Measurements from ENCODE around the gene SPATS1.

Gene SPATS1

GRCh38 chr6:44298864-44299263 is 43.6 kb upstream of the SPATS1 start:
- H3K4me3 ChIP-seq (ENCODE audit: low read depth, low read length) = no peak overlapping the region
- DNase-seq (ENCODE audit: low read depth) = no peak
- TF ChIP-seq CTCF (IDR thresholded peaks at IDR 0.05; ENCODE audit: insufficient read depth, low read depth, low read length, missing control alignments) = no peak

GRCh38 chr6:44300292-44300823 is 42.1 kb upstream of the SPATS1 start:
- no peak for DNase-seq (ENCODE audit: low read depth)
- no peak for TF ChIP-seq CTCF (IDR thresholded peaks at IDR 0.05; ENCODE audit: insufficient read depth, low read depth, low read length, missing control alignments)
- H3K4me3 ChIP-seq (ENCODE audit: low read depth, low read length) = no peak overlapping the region

- TF ChIP-seq CTCF (IDR thresholded peaks at IDR 0.05; ENCODE audit: insufficient read depth, low read depth, low read length, missing control alignments) = no peak
- no peak for DNase-seq (ENCODE audit: low read depth)
- H3K4me3 ChIP-seq (ENCODE audit: low read depth, low read length) = no peak overlapping the region
Measured at GRCh38 chr6:44301106-44301505, 41.3 kb upstream of the SPATS1 start.

- no peak overlapping the region for H3K4me3 ChIP-seq (ENCODE audit: low read depth, low read length)
- no peak for DNase-seq (ENCODE audit: low read depth)
- no peak for TF ChIP-seq CTCF (IDR thresholded peaks at IDR 0.05; ENCODE audit: insufficient read depth, low read depth, low read length, missing control alignments)
Measured at GRCh38 chr6:44301782-44302564, 40.5 kb upstream of the SPATS1 start.

- DNase-seq (ENCODE audit: low read depth) = no peak
- no peak for TF ChIP-seq CTCF (IDR thresholded peaks at IDR 0.05; ENCODE audit: insufficient read depth, low read depth, low read length, missing control alignments)
- H3K4me3 ChIP-seq (ENCODE audit: low read depth, low read length) = no peak overlapping the region
Measured at GRCh38 chr6:44302856-44303255, 39.6 kb upstream of the SPATS1 start.

GRCh38 chr6:44303842-44304241 is 38.6 kb upstream of the SPATS1 start:
- TF ChIP-seq CTCF (IDR thresholded peaks at IDR 0.05; ENCODE audit: insufficient read depth, low read depth, low read length, missing control alignments) = no peak
- H3K4me3 ChIP-seq (ENCODE audit: low read depth, low read length) = no peak overlapping the region
- no peak for DNase-seq (ENCODE audit: low read depth)

All from GM12865 (cell line).